ENCODE results near the gene TTLL8.
A peak's percentile ranks its signal among the peaks of the same experiment; 100 is the strongest.

TTLL8 gene

GRCh38 chr22:50039669-50040443 is 18.2 kb downstream of the TTLL8 start:
- no peak for DNase-seq

- DNase-seq: no peak
Measured at GRCh38 chr22:50035976-50036724, 21.9 kb downstream of the TTLL8 start.

GRCh38 chr22:50035131-50035881 is 22.8 kb downstream of the TTLL8 start:
- no peak for DNase-seq

- no peak for DNase-seq
Measured at GRCh38 chr22:50034126-50035081, 23.7 kb downstream of the TTLL8 start.

GRCh38 chr22:50032941-50033601 is 25.0 kb downstream of the TTLL8 start:
- no peak for DNase-seq

GRCh38 chr22:50032109-50032871 is 25.8 kb downstream of the TTLL8 start:
- no peak for DNase-seq

- DNase-seq: no peak
Measured at GRCh38 chr22:50031189-50032091, 26.7 kb downstream of the TTLL8 start.

GRCh38 chr22:50030297-50031188 is 27.6 kb downstream of the TTLL8 start:
- DNase-seq: peak; percentile 51 to 80

GRCh38 chr22:50027639-50028537 is 30.2 kb downstream of the TTLL8 start:
- peak; percentile 15 to 30 for DNase-seq

- DNase-seq: no peak
Measured at GRCh38 chr22:50025993-50026392, 32.1 kb downstream of the TTLL8 start.

- no peak for DNase-seq
Measured at GRCh38 chr22:50022171-50022819, 35.8 kb downstream of the TTLL8 start.

- DNase-seq: no peak
Measured at GRCh38 chr22:50020606-50021005, 37.5 kb downstream of the TTLL8 start.

GRCh38 chr22:50019316-50019715 is 38.8 kb downstream of the TTLL8 start:
- DNase-seq: no peak

- no peak for DNase-seq
Measured at GRCh38 chr22:50018608-50019285, 39.4 kb downstream of the TTLL8 start.

- DNase-seq: no peak
Measured at GRCh38 chr22:50017701-50018224, 40.3 kb downstream of the TTLL8 start.

All from inflammatory macrophage treated with lipopolysaccharide for 1 hour (primary cell).